Prostate gland (tissue), 2 donors: ENCODE measurements around the gene VILL.

Experiments used
- POLR2A ChIP-seq: fragments of 450-650 bp; IDR thresholded peaks from one replicate; pipeline ENCODE4 v1.6.1; 2016; ENCODE audit warnings: antibody characterized with exemption, mild to moderate bottlenecking
- POLR2AphosphoS5 ChIP-seq: sonication (generic); formaldehyde crosslinking; IDR thresholded peaks from one replicate; pipeline ENCODE4 v1.6.1; 2017; ENCODE audit warnings: antibody characterized with exemption
- TF ChIP-seq, protein P1 (sequence below), 4 experiments: fragments of 200-600 bp in 2 of 4; fragments of 450-650 bp in 2 of 4; sonication (generic) in 2 of 4; IDR thresholded peaks; 1 replicate in 3 of 4; 2 replicates in 1 of 4; pipeline ENCODE4 v1.5.1; 2016 to 2019; ENCODE audit warnings: antibody characterized with exemption in 4 of 4, mild to moderate bottlenecking in 2 of 4, moderate library complexity in 2 of 4

DNA sequence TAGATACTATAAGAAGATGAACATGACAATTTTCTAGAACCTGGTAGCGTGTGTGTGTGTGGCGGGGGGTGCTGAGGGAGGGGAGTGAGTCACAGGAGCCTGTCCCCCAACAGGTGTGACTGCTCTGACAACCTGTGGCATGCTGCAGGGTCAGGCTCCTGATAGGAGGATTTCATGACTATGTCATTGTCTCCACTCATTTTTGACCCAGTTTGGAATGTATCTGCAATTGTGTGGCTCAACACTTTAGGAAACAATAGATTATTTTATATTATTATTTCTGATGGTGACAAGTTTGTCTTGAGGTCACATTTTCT lies 9.3 kb upstream of the VILL start:
- TF ChIP-seq, protein P1, sequence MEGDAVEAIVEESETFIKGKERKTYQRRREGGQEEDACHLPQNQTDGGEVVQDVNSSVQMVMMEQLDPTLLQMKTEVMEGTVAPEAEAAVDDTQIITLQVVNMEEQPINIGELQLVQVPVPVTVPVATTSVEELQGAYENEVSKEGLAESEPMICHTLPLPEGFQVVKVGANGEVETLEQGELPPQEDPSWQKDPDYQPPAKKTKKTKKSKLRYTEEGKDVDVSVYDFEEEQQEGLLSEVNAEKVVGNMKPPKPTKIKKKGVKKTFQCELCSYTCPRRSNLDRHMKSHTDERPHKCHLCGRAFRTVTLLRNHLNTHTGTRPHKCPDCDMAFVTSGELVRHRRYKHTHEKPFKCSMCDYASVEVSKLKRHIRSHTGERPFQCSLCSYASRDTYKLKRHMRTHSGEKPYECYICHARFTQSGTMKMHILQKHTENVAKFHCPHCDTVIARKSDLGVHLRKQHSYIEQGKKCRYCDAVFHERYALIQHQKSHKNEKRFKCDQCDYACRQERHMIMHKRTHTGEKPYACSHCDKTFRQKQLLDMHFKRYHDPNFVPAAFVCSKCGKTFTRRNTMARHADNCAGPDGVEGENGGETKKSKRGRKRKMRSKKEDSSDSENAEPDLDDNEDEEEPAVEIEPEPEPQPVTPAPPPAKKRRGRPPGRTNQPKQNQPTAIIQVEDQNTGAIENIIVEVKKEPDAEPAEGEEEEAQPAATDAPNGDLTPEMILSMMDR (IDR thresholded peaks at IDR 0.05) = no peak
- TF ChIP-seq POLR2A (no peak), POLR2AphosphoS5 (no peak)
